Thyroid gland (tissue), 4 donors: Measurements from ENCODE around the gene CABLES2.

Source experiments
- POLR2A ChIP-seq, 2 donors: fragments of 450-650 bp; IDR thresholded peaks; one replicate each; pipeline ENCODE4 v1.6.1; 2017; ENCODE audit warnings: antibody characterized with exemption in 2 of 2, mild to moderate bottlenecking in 2 of 2, moderate library complexity in 1 of 2
- TF ChIP-seq, protein P1 (sequence below), 6 experiments: fragments of 200-600 bp in 3 of 6; fragments of 450-650 bp in 3 of 6; sonication (generic) in 3 of 6; IDR thresholded peaks; one replicate each; pipeline ENCODE4 v1.5.1; 2016 to 2019; ENCODE audit warnings: antibody characterized with exemption in 6 of 6, mild to moderate bottlenecking in 2 of 6, inconsistent platforms in 1 of 6, moderate library complexity in 1 of 6

DNA sequence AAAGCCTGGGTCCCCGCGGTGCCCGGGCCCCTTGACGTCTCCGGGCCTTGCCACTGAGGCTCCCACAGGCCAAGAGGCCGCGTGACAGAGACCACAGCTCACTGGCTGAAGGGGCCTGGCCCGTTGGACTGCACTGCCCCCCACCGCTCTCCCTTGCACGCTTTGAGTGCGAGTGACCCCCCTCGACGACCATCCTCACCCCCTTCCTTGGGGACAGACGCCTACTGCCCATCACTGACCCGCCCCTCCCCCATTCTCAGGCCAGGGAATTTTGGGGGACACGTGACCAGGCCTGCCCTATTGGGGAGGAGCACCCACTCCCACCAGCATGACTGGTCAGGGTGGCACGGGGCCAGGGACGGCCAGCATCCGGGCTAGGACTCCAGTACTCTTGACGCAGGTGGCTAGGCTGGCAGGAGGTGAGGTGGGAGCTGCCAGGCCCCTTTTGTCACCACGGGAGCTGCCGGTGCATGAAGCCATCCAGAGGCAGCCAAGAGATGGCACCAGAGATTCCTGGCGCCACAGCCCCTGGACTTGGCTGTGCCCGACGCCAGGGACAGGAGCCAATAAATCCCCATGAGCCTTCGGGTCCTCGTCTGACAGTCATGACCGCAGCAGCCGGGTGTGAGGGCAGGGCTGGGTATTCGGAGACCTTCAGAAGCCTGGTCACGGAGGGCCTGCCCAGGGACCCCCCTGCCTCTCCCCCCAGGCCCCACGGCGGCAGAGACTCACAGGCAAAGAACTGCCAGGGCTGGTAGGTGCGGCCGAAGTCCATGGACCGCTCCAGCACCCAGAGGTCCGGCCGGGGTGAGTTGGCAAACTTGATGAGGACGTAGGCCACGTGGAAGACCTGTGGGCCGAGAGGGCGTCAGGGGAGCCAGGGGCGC is 54.4 kb downstream of the CABLES2 start:
- TF ChIP-seq POLR2A (IDR thresholded peaks at IDR 0.05) = peak in 1 of 2 donors; percentile 35
- TF ChIP-seq, protein P1, sequence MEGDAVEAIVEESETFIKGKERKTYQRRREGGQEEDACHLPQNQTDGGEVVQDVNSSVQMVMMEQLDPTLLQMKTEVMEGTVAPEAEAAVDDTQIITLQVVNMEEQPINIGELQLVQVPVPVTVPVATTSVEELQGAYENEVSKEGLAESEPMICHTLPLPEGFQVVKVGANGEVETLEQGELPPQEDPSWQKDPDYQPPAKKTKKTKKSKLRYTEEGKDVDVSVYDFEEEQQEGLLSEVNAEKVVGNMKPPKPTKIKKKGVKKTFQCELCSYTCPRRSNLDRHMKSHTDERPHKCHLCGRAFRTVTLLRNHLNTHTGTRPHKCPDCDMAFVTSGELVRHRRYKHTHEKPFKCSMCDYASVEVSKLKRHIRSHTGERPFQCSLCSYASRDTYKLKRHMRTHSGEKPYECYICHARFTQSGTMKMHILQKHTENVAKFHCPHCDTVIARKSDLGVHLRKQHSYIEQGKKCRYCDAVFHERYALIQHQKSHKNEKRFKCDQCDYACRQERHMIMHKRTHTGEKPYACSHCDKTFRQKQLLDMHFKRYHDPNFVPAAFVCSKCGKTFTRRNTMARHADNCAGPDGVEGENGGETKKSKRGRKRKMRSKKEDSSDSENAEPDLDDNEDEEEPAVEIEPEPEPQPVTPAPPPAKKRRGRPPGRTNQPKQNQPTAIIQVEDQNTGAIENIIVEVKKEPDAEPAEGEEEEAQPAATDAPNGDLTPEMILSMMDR (IDR thresholded peaks at IDR 0.05) = peak in 4 of 6 experiments; percentile 45 to 66 (median 48)
